Erythroblast (primary cell): Measurements from ENCODE around the gene RAP1A.

Experiments used
- GATA1 ChIP-seq: IDR thresholded peaks from 2 replicates; pipeline ENCODE4 v1.6.1; 2011; ENCODE audit warnings: low read depth, mild to moderate bottlenecking, control low read depth, low read length, moderate library complexity
- POLR2A ChIP-seq: IDR thresholded peaks from 2 replicates; pipeline ENCODE4 v1.6.1; 2011; ENCODE audit warnings: mild to moderate bottlenecking, low read length

DNA sequence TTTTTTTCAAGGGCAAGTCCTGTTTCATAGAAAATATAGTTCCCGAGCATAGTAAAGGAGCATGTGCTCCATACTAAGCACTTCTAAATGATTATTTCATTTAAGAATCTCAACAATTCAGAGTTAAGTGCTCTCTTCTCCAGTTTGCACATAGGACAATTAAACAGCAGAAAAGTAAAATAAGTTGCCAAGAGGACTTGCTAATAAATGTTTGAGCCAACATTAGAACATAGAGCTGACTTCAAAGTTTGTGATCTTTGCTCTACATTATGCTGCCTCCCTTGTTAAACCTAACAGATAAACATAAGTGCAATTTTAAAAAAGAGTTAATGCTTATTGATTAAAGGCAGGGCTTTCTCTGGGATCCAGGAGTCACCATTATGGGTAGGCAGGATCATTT is 23.8 kb upstream of the RAP1A start:
- TF ChIP-seq POLR2A (no peak), GATA1 (no peak)
